Brain microvascular endothelial cell (primary cell): ENCODE measurements around the gene GCH1.

Experiments used
- DNase-seq: peaks from one replicate; pipeline ENCODE4 v3.0.0-alpha.2; 2020
- H3K27ac ChIP-seq: fragments of 250-450 bp; sonication (Bioruptor Pico); 2 replicates; pipeline ENCODE4 v1.5.1; 2020; ENCODE audit warnings: mild to moderate bottlenecking, moderate library complexity
- H3K27me3 ChIP-seq: fragments of 250-450 bp; sonication (Bioruptor Pico); replicated peaks from 2 replicates; pipeline ENCODE4 v1.5.1; 2020; ENCODE audit warnings: mild to moderate bottlenecking
- H3K36me3 ChIP-seq: fragments of 250-450 bp; sonication (Bioruptor Pico); replicated peaks from 2 replicates; pipeline ENCODE4 v1.5.1; 2020; ENCODE audit warnings: mild to moderate bottlenecking
- H3K4me3 ChIP-seq: 2 replicates; pipeline ENCODE4 v1.5.1; 2011; ENCODE audit warnings: low read depth, mild to moderate bottlenecking, control low read depth, low read length, moderate library complexity
- in situ Hi-C: cut with HindIII; loops from 2 replicates; pipeline ENCODE4 v1.10.0; 2017; ENCODE audit warnings: low sequenced_read_pairs, low pct_ligation_motif_present
- TF ChIP-seq, protein P1 (sequence below): IDR thresholded peaks from 2 replicates; pipeline ENCODE4 v1.5.1; 2011; ENCODE audit warnings: low read depth, mild to moderate bottlenecking, moderate library complexity, low read length, control low read depth, inconsistent platforms; ENCODE audit errors: missing control alignments

The GCH1 gene

DNA sequence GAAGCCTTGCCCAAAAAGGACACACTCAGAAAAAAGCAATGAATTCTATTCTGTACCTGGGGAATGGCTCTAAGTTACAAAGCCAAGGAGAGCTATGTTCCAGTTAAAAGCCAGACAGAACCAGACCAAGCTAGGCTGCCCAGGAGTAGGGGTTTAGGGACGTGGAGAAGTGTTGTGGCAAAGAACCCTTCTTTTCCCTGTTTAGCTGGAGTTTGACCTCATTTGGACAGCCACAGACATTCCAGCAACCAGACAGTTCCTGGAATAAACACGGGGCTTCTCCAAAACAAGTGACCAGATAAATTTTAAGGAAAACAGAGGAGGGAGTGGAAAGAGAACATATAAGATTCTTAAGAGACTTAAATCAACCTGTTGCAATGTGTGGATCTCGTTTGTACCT, 62.3 kb downstream of the GCH1 start:
- Histone ChIP-seq H3K27me3 (no peaks in the 10 kb centered on the region), H3K27ac (no peak overlapping the region), H3K36me3 (no peaks in the 10 kb centered on the region), H3K4me3 (no peak overlapping the region)
- DNase-seq = no peak
- in situ Hi-C loops = no loop called here
- TF ChIP-seq, protein P1, sequence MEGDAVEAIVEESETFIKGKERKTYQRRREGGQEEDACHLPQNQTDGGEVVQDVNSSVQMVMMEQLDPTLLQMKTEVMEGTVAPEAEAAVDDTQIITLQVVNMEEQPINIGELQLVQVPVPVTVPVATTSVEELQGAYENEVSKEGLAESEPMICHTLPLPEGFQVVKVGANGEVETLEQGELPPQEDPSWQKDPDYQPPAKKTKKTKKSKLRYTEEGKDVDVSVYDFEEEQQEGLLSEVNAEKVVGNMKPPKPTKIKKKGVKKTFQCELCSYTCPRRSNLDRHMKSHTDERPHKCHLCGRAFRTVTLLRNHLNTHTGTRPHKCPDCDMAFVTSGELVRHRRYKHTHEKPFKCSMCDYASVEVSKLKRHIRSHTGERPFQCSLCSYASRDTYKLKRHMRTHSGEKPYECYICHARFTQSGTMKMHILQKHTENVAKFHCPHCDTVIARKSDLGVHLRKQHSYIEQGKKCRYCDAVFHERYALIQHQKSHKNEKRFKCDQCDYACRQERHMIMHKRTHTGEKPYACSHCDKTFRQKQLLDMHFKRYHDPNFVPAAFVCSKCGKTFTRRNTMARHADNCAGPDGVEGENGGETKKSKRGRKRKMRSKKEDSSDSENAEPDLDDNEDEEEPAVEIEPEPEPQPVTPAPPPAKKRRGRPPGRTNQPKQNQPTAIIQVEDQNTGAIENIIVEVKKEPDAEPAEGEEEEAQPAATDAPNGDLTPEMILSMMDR = no peak

DNA sequence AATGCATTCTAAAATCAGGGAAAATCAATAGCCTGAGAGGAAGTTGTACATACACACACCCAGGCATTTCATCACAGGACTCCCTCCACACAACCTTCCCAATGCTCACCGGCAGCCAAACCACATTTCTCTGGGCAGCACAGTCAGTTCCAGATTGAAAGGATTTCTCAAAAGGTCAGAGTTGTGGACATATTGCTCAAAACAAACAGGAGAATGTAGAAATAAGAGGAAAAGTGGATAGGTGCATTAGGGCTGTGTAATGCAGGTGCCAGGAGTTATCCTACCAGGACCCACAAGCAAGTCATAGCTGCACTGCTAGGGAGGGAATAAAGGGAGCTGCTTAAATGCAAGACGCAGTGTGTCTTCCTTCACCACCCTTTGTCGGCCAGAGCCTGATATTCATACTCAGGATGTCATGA, 62.9 kb downstream of the GCH1 start:
- H3K4me3 ChIP-seq = no peak overlapping the region
- no peaks in the 10 kb centered on the region for H3K36me3 ChIP-seq
- TF ChIP-seq, protein P1 = no peak
- no peak overlapping the region for H3K27ac ChIP-seq
- H3K27me3 ChIP-seq = no peaks in the 10 kb centered on the region
- no peak for DNase-seq
- in situ Hi-C loops = no loop called here

DNA sequence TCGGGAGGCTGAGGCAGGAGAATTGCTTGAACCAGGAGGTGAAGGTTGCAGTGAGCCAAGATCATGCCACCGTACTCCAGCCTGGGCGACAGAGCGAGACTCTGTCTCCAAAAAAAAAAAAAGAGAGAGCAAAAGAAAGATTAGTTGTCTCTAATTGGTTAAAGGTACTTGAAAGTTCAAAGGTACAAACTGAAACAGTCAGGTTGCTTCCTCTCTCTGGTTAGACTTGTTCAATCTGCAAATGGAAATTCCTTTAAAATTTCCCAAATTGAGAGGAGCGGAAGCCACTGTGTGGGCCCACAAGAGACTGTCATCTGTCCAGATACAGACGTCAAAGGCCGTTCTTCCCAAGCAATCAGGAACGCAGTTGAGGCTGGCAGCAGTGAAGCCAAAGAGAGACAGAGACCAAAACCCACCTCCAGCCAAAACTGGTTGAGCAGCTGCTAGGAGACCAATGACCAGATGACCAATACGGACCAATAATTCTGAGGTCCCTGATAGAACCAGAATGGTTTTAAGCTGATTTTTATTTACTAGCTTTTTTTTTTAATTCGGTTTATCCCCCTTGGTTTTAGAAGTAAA, 63.6 kb downstream of the GCH1 start:
- TF ChIP-seq, protein P1 = no peak
- H3K27me3 ChIP-seq = no peaks in the 10 kb centered on the region
- in situ Hi-C loops = no loop called here
- H3K36me3 ChIP-seq = no peaks in the 10 kb centered on the region
- no peak for DNase-seq
- H3K27ac ChIP-seq = no peak overlapping the region
- no peak overlapping the region for H3K4me3 ChIP-seq

DNA sequence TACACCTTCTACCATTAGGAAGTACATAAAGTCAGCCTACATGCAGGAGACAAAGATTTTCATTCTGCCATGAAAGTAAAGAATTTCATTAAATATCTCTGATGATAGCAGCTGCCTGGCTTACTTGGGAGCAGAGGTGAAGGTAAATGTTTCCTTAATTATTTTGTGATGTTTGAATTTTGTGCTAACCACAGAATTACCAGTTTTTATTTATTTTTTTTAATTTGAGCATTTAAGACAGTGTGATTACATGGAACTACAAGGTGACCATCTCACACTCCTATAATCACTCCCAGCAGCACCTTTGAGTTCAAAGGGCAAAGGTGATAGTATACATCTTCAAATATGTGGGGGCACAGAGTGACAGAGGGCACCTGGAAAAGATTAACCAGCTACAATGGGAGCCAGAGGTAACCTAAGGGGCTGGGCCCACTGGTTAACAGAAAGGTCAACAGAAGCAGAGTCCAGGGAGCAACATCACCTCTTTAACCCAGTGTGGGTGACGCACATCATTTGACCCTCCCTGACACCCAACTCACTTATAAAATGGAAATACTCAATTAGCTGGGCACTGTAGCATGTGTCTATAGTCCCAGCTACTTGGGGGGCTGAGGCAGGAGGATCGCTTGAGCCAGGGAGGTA, 65.0 kb downstream of the GCH1 start:
- no peaks in the 10 kb centered on the region for H3K27me3 ChIP-seq
- in situ Hi-C loops = no loop called here
- no peaks in the 10 kb centered on the region for H3K36me3 ChIP-seq
- TF ChIP-seq, protein P1 = no peak
- DNase-seq = no peak
- H3K4me3 ChIP-seq = no peak overlapping the region
- H3K27ac ChIP-seq = no peak overlapping the region

DNA sequence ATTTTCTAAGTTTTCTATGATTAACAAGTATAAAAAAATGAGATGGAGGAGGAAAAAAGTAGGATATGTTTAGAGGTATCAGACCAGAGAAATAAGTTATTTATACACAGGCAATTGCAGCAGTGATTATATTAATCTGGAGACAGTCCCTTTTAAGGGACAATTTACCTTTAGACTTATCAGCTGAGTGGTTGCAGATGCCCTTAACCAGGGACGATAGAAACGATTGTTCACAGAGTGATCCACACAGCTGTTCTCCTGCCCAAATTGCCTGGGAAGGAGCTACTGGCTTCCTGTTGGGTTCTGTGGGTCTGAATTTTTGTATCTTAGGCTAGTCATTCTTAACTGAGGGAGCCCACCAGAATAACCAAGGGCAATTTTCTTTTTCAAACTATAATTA, 66.4 kb downstream of the GCH1 start:
- H3K36me3 ChIP-seq = no peaks in the 10 kb centered on the region
- in situ Hi-C loops = no loop called here
- TF ChIP-seq, protein P1 = no peak

DNA sequence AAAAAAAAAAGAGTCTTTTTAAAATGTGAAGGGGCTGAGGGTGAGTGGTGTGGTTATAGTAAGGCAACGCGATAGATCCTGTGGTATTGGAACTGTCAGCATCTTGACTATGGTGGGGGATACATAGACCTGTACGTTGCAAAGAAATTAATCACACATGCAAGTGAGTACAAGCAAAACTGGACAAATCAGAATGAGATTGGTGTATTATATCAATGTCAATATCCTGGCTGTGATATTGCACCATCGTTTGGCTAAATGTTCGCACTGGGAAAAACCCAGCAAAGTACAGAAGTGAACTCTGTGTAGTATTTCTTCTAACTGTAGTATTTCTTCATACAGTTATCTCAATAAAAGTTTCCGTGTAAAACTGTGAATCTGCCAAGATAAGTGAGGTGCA, 67.9 kb downstream of the GCH1 start:
- H3K27me3 ChIP-seq = no peaks in the 10 kb centered on the region
- TF ChIP-seq, protein P1 = no peak
- no peaks in the 10 kb centered on the region for H3K36me3 ChIP-seq
- H3K4me3 ChIP-seq = no peak overlapping the region
- in situ Hi-C loops = no loop called here
- no peak for DNase-seq
- no peak overlapping the region for H3K27ac ChIP-seq

More for the DNA sequence above, 66.4 kb downstream of the GCH1 start:
- DNase-seq = no peak
- H3K27ac ChIP-seq = no peak overlapping the region
- no peaks in the 10 kb centered on the region for H3K27me3 ChIP-seq
- no peak overlapping the region for H3K4me3 ChIP-seq
